HPDE6-E6E7 (cell line): Measurements from ENCODE around the gene ASTN2.
"Not testable (repeated sequence)": the region's sequence is repeated elsewhere in the genome, so short reads cannot be mapped to it uniquely, and the experiment has no call there.

ENCODE experiments used
- DNase-seq: peaks from one replicate; pipeline ENCODE4 v3.0.0; 2011; ENCODE audit warnings: missing footprints; ENCODE audit errors: extremely low spot score

ASTN2 gene

GRCh38 chr9:116928289-116928688 is 486.6 kb downstream of the ASTN2 start:
- no peak for DNase-seq

GRCh38 chr9:116927726-116928125 is 487.1 kb downstream of the ASTN2 start:
- DNase-seq = no peak

DNA sequence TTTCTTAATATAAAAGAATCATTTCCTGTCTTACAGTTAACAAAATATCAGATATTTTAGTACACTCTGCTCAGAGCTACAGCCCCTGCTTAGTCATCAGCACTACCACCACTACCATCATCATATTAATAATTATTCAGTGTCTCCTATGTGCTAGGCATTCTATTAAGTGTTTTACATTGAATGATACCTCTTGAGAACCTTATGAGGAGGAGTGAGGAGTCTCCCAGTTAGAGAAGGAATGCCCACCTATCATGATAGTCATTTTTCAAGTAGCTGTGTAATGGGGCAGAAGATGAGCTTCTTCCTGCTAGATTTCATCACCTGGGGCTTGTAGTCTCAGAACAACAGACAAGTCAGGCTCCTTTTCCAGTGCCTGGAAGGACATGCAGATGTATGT is 489.7 kb downstream of the ASTN2 start:
- DNase-seq = no peak

- no peak for DNase-seq
These were observed 490.3 kb downstream of the ASTN2 start for GRCh38 chr9:116924462-116925110.

GRCh38 chr9:116917895-116918508 is 496.9 kb downstream of the ASTN2 start:
- DNase-seq = not testable (repeated sequence)

DNA sequence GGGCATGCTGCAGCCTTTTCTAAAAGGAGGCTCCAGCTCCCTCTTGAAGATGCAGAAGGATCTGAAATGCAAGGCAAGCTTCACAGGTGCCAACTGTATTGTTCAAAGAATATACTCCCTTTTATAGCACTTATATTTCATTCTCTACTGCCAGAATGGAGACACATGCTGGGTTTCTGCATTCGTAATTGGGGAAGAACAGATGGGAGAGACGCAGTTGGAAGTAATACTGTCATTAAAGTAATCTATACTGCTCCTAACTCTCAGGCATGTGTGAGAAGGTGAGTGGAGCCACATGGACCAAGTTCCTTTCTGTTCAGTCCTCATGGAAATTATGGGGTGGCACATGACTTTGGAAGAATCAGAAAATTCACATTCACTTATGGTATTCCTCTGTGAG is 501.3 kb downstream of the ASTN2 start:
- DNase-seq = no peak

GRCh38 chr9:116910201-116910600 is 504.7 kb downstream of the ASTN2 start:
- no peak for DNase-seq

GRCh38 chr9:116907989-116908388 is 506.9 kb downstream of the ASTN2 start:
- no peak for DNase-seq

GRCh38 chr9:116905171-116905588 is 509.7 kb downstream of the ASTN2 start:
- no peak for DNase-seq

- DNase-seq = no peak
These were observed 510.7 kb downstream of the ASTN2 start for GRCh38 chr9:116904165-116904564.

DNA sequence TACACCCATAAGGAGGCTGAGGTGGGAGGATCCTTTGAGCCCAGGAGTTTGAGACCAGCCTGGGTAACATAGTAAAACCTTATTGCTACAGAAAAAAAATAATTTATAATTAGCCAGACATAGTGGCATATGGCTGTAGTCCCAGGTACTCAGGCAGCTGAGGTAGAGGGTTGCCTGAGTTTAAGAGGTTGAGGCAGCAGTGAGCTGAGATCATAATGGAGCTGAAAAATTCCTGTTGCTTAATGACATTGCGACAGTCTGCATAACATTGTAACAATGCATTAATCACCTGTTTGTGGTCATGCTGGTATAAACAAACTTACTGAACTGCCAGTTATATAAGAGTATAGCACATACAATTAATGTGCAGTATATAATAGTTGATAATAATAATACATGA is 513.6 kb downstream of the ASTN2 start:
- DNase-seq = peak; percentile 15

DNA sequence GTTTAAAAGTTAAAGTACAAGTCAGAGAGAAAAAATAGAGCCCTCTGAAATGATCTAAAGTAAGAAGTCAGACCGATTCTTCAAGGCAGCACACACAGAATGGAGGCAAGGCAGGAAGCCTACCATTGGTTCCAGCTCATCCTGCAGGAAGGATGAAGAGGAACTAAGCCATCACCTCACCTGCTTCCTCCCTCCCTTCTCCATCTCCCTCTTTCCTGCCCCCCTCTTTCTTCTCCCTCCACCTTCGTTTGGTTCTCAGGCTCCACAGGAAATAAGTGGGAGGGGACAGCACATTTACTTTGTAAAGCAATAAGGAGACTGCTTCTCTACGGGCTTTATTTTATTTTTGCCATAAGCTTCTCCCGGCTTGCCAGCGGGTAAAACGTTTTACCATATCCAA is 514.3 kb downstream of the ASTN2 start:
- no peak for DNase-seq

- DNase-seq = no peak
These were observed 514.9 kb downstream of the ASTN2 start for GRCh38 chr9:116900007-116900367.

GRCh38 chr9:116899337-116900006 is 515.4 kb downstream of the ASTN2 start:
- DNase-seq = no peak

DNA sequence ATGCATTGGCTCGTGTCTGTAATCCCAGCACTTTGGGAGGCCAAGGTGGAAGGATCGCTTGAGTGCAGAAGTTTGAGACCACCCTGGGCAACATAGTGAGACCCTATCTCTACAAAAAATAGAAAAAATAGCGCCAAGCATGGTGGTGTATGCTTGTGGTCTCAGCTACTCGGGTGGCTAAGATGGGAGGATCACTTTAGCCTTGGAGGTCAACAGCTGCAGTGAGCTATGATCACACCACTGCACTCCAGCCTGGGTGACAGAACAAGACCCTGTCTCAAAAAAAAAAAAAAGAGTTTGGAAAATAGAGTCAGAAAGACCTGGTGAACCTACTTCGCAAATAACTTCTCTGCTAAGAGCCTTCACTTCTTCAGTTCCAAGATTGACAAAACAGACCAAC is 516.7 kb downstream of the ASTN2 start:
- DNase-seq = not testable (repeated sequence)

- DNase-seq = no peak
These were observed 517.7 kb downstream of the ASTN2 start for GRCh38 chr9:116897201-116897600.

GRCh38 chr9:116895961-116896360 is 518.9 kb downstream of the ASTN2 start:
- DNase-seq = no peak

DNA sequence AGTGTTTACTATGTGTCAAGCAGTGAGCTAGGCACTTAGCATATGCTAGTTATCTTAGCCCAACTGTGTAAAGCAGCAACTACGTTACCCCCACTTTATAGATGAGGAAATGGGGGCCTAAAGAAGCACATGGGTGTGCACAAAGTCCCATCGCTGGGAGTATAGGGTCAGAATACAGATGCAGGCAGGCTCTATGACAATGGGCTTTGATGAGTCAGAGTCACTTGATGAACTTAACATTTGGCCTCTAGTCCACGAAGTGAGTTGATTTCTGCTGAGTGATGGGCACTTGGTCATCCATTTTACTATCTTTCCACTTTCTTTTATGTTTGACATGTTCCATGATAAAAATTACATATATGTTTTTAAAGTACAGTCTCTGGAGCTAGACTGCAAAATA is 523.4 kb downstream of the ASTN2 start:
- no peak for DNase-seq

DNA sequence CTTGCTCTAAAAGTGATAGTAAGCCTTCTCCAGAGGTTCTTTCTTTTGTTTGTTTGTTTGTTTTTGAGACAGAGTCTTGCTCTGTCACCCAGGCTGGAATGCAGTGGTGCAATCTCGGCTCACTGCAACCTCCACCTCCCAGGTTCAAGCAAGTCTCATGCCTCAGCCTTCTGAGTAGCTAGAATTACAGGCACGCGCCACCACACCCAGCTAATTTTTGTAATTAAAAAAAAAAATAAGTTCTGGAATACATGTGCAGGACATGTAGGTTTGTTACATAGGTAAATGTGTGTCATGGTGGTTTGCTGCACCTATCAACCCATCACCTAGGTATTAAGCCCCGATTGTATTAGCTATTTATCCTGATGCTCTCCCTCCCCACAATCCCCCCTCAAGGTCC is 526.4 kb downstream of the ASTN2 start:
- not testable (repeated sequence) for DNase-seq

- no peak for DNase-seq
These were observed 526.8 kb downstream of the ASTN2 start for GRCh38 chr9:116888066-116888465.

- DNase-seq = no peak
These were observed 531.2 kb downstream of the ASTN2 start for GRCh38 chr9:116883676-116884075.

DNA sequence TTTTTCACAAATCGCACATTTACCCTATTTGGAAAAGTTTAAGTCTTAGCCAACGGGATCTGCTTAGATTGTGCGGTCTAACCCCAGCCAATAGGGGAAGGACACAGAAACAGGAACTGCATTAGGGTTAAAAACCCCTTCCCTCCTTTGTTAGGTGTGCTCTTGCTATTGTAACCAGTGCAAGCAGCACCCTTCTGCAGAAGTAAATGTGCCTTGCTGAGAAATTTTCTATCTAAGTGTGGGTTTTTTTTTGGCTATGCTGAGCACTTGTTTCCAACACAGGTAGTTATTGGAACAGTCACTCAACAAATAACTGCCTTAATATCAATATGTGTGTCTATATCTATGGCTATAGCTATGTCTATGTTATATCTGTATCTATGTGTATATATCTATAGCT is 537.8 kb downstream of the ASTN2 start:
- DNase-seq = no peak

- no peak for DNase-seq
These were observed 539.3 kb downstream of the ASTN2 start for GRCh38 chr9:116875576-116875975.
